HG02938 (cell line): ENCODE results near the gene PON3.

Experiments
- ATAC-seq: cut with Tn5 transposase; IDR thresholded peaks from one replicate; pipeline ENCODE4 v1.9.1; 2021; ENCODE audit warnings: mild to moderate bottlenecking, moderate library complexity; ENCODE audit not compliant: unreplicated experiment

Gene PON3

DNA sequence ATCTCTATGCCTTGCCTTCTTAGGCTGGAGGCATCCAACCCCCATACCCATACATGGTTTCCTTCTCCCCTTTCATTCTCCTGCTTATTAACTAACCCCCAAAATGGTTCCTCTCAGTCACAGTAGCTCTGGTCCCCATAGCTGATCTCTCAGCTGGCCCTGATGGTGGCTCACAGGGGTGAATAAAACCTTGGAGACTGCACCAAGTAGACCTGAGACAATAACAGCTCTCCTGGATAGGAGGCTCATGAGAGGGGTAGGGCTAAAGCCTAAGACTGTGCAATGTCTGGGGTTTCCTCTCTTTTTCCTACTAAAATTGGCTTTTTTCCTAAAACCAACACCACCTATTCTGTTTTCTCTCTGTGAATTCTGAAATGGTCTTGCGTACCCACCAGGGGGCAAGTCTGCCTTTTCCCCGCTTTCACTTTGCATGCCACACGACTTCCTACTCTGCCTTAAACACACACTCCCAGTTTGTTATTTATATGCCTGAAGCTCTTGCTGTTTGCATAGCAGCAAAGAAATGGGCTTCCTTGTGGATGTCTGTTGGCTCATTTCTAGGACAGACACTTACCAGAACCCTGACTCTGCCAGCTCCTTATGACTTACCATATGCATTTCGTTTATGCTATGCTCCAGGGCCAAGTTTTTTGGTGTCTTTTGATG is 53.4 kb downstream of the PON3 start:
- ATAC-seq = no peak

DNA sequence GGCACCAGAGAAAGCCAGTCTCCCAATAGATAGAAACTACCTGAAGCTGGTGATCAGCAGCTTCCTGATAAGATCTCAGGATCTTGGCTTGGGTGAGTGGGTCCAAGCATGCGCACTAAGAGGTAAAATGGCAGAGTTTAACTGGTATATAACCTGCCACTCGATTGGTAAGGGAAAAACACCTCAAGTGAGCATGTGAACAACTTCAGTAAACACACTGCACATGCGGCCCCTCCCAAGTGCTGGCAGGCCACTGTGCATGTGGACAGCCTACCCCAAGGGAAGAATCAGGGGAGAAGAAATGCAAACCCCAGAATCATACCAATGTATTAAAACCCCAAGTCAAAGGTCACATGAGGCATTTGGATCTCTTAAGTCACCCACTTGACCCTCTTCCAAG is 54.1 kb downstream of the PON3 start:
- ATAC-seq = no peak

DNA sequence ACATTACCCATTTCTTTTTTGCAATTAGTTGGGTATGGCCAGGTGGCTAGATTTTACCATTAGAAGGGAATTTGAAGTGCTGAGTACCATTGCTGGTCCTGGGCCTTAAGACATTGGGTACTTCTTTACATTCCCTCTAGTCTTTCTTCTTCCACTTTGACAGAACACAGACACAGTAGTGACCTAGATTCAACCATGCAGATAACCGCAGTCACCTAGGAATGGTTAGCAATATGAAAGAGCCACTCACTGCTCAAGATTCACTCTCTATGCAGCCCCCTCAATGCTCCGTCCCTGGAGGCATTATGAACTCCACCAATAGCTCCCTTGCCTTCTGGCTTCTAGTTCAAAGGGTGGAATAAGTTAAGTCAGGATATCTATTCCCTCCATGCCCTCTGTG is 55.7 kb downstream of the PON3 start:
- no peak for ATAC-seq

DNA sequence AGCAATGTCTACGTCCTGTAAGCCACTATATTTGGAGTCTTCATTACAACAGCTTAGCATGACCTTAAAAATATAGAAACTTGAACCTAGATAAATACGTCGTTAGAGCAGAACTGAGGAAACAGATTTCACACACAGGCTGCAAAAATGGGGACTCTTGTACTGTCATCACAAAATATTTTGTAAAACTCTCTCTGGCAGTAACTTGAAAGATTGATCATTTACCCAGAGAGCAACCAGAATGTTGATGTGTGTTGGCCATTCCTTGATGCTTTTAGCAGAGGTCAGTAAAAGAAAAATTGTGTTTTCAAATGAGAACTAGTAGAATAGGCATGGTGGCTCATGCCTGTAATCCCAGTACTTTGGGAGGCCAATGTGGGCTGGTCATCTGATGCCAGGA is 57.3 kb downstream of the PON3 start:
- ATAC-seq = no peak

DNA sequence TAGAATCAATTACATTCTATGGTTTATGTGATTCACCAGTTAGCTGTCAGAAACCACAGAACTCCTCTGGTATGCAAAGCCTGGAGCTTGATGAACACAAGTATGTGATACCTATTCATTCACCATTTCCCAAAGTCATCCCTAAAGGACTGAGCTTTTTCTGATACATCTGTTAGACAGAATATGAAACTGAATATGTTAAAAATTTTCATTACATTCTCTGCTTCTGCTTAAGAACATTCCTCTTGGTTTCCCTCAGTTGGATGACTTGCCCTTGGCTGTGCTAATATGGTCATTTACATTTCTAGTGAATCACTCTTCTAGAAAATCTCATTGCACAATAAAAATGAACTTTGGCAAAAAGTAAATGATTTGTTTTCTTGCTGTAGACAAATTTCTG is 61.1 kb downstream of the PON3 start:
- ATAC-seq = no peak

DNA sequence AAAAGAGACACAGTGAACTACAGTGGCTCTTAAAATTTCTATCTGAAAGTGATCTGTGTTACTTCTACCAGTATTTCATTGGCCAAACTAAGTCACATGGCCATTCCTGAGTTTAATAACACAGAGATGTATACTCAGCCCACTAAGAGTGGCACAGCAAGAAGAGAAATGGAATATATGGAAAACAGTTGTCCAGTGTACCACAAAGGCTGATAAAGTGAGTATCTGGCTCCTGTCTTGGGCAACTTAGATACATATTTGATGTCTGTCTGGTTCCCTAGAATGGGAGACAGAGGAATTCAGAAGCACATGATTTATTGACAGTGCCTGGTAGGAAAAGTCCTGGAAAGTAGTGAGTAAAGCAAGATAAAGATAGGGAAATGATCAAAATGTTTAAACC is 61.7 kb downstream of the PON3 start:
- ATAC-seq = no peak

DNA sequence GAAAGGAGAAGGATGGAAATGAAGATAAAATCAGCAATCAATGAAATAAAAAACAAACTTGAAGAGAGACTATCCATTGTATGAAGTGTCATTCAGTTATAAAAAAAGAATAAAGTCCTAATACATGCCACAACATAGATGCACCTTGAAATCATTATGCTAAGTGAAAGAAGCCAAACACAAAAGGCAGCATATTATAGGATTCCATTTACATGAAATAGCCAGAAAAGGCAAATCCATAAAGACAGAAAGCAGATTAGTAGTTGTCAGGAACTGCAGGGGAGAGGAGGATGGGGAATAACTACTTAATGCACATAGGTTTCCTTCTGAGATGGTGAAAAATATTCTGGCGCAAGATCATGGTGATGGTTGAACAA is 65.2 kb downstream of the PON3 start:
- peak; percentile 17 for ATAC-seq

DNA sequence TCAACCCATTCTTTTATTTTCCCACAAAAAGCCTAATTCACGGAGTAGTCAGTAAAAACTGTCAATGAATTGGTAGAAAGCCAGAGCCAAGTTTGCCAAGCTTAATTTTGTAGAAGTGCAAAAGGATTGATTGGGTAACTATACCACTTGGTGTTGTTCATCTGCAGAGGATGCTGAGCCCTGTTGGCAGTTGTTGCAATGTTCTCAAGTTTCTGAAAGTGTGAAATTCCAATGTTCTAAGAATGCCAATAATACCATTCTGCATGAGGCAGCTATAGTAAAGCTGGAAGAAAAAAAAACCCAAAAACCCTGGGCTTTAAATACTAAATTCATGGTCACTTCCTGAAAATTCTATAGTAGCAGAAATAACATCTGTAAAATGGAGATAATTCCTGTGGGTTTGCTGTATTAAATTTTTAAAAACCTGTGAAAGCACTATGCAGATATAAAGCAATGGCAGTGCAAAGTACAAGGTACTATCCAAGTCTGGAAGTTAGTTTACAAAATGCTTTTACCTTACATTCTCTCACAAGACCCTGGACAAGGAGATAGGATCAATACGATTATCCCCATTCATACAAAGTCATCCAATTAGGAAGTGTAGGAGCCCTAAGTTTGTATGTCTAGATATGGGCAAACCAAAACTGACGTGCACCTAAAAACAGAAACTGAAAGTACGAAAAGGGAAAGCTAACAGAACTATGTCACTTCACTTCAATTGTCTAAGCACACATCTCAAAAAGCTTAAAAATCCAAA is 65.8 kb downstream of the PON3 start:
- peak; percentile 99 for ATAC-seq

DNA sequence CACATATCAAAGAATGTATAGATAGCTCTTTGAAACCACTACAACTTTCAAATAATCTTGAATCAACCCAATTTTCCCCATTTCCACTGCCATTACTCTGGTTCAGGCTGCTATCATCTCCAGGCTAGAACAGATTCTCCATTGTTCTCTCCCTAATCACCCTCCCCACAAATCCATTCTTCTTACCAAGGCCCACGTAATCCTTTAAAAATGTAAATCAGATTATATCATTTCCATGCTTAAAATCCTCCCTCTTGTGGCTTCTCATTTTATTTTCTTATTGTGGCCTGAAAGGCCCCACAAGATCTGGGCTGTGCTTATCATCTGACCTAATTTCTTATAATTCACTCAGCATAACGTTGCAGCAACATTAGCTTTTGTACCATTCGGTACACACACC is 68.8 kb downstream of the PON3 start:
- no peak for ATAC-seq

DNA sequence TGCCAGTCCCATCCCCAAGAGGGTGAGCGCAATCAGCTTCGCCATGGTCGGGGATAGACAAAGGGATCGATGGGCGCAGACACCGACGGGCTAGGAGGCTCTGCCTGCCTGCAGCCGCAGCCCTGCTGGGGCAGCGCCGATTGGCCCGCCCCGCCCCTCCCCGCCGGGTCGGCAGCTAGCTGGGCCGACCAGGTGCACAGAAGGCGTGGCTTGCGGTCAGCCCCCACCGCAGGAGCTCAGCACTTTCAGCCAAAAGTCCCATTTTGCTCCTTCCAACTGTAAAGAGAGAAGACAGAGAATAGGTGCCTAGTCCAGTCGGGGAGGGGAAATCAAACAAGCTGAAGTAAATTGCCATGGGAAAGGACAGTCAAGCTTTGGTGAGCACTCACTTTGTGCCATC is 71.7 kb downstream of the PON3 start, which contains the start of gene PON1:
Gene PON1 (minus strand): TSS at position 102 of the 400 bp plus-strand sequence. CDS start 57 bp downstream, at position 45.
- no peak for ATAC-seq

DNA sequence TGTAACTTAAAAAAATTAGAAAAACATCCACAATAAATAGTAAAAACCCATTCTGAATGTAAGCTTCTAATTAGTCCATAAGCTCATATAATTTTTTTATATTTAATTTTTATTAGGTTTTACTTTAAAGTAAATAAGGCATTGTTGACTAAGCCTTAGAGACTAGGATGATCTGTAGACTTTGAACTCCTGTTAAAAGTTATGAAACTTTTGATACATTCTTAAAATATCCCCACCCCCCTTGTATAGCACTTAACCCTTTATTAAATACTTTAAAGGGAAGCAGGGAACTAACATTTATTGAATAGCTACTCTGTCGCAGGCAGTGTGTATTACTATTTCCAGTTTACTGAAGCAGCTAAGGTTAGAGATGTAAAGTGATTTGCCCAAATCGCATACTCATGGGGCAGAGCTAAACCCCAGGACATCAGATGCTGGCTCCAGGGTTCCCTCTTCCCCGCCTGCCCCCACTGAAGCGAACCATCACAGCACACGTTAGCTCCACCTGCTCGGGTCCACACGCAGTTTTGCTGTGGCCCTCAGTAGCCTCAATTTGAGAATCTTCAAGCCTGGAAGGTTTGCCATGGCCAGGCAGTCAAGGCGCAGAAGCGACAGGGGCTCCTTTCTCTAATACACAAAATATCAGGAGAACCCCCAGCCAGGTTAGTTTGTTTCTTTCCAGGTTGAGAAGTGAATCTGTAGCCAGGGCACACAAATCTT is 72.6 kb downstream of the PON3 start:
- no peak for ATAC-seq

DNA sequence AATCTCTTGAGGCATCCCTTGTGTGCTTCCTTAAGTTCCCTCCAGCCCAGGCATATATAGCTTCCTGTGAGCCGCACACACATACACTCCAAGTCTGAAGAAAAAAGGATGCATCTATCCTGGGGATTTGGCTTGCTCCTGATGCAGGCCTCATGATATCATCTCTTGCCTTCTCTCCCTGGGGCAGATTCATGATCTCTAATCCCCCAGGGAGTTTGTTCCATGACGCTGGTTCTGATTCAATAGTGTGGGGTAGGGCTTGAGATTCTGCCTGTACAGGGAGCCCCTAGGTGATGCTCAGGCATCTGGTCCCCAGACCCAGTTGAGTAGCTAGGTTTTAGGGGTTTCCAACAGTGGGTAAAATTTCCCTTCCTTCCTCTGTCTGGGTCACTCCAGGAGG is 73.3 kb downstream of the PON3 start:
- no peak for ATAC-seq

DNA sequence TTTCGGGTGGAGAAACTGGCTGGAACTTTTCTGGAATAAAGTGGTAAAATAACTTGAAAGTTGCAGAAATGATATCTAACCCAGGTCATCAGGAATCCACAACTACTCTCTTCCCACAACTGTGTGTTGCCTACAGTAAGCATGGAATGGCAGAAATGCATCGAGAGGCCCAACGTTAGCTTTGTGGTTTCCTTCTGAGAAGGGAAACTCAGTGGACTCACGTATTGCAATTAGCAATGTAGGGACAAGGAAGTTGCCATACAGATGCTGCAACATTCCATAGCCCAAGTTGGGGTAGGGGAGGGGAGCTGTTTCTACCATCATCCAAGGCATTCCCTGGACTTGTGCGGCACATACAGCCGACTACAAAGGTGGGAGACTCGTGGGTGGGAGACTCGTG is 73.8 kb downstream of the PON3 start:
- ATAC-seq = no peak

DNA sequence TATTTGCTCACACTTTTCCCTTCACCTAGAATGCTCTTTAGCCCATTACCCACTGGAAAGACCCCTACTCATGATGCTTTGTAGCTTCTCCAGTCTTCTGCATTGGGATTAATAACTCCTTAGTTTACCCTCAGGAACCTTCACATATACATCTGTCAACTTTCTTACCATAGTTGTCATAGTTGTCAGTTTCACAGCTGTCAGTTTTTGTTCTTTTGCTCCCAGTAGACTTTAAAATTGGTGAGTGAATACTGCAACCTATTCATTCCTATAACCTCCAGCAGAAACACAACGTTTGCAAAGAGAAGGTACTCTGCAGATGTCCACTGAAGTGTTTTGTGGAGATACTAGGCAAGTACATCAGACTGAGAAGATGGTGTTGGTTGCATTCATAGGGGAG is 74.5 kb downstream of the PON3 start:
- ATAC-seq = no peak

DNA sequence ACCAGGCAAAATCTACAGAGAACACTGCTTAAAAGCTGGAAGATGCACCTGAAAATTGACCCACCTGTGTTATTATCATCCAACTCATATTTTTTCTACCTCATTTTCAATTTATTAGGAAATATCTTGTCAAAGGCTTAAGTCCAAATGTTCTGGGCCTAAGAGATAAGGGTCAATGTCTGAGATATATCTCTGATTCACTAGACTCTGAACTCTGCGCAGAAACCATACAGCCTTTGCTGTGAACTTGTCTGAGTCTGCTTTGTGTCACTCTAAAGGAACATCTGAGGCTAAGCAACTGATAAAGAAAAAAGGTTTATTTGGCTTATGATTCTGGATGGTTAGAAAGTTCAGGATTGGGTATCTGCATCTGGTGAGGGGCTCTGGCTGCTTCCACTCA is 75.5 kb downstream of the PON3 start:
- no peak for ATAC-seq

DNA sequence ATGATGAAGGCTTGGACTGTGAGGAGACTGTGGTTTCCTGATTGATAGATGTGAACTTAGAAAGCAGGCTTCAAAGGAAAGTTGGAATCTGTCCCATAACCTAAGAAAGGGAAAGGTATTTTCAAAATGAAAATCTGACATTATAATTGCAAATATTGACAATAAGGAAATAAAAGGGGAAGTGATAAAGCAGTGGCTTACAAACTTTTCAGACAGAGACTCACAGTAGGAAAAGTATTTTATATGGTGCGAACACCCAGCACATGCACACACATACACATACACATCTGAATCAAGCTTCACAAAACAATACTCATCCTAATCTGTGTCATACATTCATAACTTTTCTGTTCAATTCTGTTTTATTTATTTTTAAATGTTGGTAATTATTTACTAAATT is 76.6 kb downstream of the PON3 start:
- no peak for ATAC-seq

DNA sequence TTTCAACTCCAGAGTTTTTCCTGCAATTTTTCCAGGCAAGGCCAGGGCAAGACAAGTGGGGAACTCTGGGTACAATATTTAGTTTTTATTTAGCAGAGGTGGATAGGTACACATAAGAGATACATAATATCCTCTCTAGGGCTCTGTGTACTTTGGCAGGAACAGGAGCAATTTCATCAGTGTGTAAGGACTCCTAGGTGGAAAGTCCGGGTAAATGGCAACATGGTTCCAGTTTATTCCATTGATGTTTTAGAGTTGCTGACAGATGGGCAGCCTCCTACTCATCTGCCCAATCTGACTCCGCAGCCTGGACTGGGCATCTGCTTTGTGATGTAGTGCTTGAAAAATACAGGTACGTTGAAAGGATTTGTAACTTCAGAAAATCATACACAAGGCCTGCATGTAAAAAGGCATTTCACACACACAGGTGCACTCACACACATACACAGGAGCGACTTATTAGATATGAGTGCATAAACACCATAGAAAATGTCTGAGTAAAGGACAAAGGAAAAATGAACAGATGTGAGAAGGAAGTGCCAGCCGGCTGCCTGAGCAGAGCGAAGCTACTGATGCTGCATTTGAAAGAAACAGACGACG is 77.6 kb downstream of the PON3 start:
- no peak for ATAC-seq

DNA sequence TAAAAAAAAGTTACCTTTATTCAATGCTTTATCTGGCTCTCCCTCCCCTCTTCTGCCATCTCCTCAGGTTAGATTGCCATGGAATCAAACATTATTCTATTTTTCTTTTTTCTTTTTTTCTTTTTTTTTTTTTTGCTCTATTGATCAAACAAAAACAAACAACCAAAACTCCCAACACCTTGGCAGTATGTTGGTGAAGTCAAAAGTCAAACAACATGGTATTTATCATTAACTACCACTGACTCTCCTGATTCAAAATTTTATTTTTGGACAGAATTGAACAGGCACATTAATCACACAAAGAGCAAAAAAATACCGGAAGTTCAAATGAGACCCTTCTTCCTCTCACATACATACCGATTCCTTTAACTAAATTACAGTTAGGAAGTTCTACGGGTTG is 78.2 kb downstream of the PON3 start:
- ATAC-seq = no peak

DNA sequence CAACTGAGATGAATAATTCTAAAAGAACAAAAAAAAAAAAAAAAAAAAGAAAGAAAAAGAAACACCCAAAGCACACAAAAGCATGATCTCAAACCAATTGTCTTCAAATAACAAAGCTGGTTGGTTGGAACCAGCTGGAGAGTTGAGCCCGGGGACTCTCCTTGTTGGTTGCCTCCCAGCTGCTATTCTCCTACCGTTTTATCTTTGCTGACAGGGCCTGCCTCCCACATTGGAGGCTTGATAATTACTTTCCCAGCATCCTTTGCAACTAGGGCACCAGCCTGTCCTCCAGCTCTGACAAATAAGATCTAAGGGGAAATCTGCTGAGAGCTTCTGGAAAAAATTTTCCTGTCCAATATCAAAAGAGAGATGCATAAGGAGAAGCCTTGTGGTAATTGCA is 78.6 kb downstream of the PON3 start:
- no peak for ATAC-seq

DNA sequence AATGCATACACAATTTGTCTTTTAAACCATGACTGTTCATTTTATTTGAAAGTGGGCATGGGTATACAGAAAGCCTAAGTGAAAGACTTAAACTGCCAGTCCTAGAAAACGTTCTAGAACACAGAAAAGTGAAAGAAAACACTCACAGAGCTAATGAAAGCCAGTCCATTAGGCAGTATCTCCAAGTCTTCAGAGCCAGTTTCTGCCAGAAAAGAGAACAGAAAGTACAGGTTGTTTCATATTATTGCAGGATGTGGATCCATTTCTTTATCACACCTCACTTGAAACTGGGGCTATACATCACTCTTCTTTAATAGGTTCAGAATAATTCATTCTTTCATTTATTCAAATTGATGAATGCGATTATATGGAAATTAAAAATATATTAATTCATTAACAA is 79.6 kb downstream of the PON3 start:
- peak; percentile 92 for ATAC-seq

DNA sequence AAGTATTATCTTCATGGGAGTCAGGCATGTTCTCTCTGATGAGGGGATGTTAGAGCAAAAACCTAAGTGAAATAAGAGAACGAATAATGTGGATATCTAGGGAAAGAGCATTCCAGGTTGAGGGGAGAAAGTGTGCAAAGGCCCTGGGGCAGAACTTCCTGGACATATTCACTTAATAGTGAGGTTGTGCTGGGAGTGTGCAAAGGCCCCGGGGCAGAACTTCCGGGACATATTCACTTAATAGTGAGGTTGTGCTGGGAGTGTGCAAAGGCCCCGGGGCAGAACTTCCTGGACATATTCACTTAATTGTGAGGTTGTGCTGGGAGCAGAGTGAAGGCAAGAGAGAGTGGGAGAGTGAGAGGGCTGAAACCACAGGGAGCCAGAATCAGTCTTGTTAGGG is 83.6 kb downstream of the PON3 start:
- no peak for ATAC-seq

DNA sequence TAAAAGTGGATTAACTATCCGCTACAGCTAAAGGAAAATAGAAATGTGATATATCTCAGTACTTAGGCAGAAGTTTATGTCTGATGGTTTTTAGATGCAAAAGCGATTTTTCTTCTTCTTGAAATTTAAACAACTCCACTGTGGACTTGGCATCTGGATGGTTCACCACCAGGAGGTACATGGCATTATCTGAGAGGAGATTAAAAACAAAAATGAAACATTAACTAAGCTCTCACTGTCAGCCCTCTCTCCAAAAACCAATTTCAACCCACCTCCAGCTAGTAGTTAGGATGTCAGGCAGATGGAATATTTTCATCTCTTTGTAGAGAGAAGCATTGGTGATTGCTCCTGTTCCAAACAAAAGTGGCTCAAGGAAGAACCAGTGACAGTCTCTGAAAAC is 84.8 kb downstream of the PON3 start:
- no peak for ATAC-seq
